Prostate gland (tissue), 2 donors: ENCODE results near the gene NEK7.

Experiments used
- POLR2A ChIP-seq: fragments of 450-650 bp; IDR thresholded peaks from one replicate; pipeline ENCODE4 v1.6.1; 2016; ENCODE audit warnings: antibody characterized with exemption, mild to moderate bottlenecking
- POLR2AphosphoS5 ChIP-seq: sonication (generic); formaldehyde crosslinking; IDR thresholded peaks from one replicate; pipeline ENCODE4 v1.6.1; 2017; ENCODE audit warnings: antibody characterized with exemption
- TF ChIP-seq, protein P1 (sequence below), 4 experiments: fragments of 200-600 bp in 2 of 4; fragments of 450-650 bp in 2 of 4; sonication (generic) in 2 of 4; IDR thresholded peaks; 1 replicate in 3 of 4; 2 replicates in 1 of 4; pipeline ENCODE4 v1.5.1; 2016 to 2019; ENCODE audit warnings: antibody characterized with exemption in 4 of 4, mild to moderate bottlenecking in 2 of 4, moderate library complexity in 2 of 4

DNA sequence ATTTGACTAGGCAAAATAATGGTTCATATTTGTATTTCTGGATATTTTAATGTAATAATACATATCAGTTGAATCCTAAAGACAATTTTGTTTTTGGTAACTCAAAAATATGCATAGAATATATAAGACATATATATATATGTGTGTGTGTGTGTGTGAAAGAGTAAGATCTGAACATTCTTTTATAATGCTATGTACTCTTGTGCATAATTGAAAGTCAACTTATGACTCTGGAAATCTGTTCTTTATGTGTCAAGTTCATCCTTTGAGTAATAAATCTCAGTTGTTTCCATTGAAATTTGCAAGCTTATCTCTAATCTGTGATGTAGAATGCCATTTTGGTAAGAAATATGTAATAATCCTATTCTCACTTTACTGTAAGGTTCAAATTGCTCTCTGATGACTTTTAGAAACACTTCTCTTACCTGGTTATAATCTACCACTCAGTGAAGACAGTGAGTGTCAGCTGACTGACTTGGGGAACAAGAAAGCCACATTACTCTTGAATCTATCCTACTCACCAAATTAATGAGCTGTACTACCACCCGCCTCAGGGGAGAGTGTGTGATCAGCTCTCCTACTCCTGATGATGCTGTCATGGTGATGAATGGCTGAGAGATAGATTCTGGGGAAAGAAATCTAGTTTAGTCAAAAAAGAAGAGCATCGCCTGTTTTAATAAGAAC is 15.0 kb upstream of the NEK7 start:
- no peak for TF ChIP-seq POLR2AphosphoS5
- TF ChIP-seq POLR2A: no peak
- TF ChIP-seq, protein P1, sequence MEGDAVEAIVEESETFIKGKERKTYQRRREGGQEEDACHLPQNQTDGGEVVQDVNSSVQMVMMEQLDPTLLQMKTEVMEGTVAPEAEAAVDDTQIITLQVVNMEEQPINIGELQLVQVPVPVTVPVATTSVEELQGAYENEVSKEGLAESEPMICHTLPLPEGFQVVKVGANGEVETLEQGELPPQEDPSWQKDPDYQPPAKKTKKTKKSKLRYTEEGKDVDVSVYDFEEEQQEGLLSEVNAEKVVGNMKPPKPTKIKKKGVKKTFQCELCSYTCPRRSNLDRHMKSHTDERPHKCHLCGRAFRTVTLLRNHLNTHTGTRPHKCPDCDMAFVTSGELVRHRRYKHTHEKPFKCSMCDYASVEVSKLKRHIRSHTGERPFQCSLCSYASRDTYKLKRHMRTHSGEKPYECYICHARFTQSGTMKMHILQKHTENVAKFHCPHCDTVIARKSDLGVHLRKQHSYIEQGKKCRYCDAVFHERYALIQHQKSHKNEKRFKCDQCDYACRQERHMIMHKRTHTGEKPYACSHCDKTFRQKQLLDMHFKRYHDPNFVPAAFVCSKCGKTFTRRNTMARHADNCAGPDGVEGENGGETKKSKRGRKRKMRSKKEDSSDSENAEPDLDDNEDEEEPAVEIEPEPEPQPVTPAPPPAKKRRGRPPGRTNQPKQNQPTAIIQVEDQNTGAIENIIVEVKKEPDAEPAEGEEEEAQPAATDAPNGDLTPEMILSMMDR (IDR thresholded peaks at IDR 0.05): no peak
